ENCODE results near the gene MYOD1.

MYOD1 gene

DNA sequence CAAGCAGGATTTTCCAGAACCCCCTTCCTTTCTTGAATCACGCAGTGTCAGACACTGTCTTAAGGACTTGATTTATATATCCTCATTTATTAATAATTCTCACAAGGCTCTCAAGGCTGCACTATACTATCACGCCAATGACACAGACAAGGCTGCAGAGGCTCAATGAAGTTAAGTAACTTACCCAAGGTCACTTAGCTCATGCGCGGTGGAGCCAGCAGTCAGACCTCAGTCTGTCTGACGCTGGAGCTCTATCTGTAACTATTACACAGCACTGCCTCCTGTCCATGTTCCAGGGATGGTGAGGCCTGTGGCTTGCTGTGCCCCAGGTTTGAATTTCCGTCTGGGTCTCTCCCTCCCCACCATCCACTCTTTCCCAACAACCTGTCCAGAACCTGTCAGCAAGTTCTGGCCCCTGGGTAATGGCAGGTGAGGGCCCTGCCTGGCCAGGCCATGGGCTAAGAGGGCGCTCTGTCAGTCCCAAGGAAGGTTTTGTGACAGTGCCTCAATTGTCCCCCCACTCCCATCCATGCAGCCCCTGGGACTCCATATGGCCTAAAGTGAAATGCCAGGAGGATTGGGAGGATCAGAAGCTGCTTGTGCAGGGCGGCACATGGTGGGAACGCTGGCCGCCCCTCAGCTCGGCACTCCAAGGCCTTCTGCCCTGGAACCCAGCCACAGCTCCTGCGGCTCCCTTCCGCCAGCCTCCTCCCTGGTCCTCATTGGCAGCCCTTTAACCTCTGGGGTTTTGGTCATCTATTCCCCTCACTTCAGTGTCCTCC is 23.8 kb downstream of the MYOD1 start:
- in situ Hi-C loops (cut with MboI; ENCODE audit: low sequenced_read_pairs, unreplicated experiment) = no loop called here
- TF ChIP-seq, protein P1, sequence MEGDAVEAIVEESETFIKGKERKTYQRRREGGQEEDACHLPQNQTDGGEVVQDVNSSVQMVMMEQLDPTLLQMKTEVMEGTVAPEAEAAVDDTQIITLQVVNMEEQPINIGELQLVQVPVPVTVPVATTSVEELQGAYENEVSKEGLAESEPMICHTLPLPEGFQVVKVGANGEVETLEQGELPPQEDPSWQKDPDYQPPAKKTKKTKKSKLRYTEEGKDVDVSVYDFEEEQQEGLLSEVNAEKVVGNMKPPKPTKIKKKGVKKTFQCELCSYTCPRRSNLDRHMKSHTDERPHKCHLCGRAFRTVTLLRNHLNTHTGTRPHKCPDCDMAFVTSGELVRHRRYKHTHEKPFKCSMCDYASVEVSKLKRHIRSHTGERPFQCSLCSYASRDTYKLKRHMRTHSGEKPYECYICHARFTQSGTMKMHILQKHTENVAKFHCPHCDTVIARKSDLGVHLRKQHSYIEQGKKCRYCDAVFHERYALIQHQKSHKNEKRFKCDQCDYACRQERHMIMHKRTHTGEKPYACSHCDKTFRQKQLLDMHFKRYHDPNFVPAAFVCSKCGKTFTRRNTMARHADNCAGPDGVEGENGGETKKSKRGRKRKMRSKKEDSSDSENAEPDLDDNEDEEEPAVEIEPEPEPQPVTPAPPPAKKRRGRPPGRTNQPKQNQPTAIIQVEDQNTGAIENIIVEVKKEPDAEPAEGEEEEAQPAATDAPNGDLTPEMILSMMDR (IDR thresholded peaks at IDR 0.05; ENCODE audit: borderline replicate concordance, control extremely low read depth, extremely low read depth, insufficient read depth, missing control alignments) = no peak

DNA sequence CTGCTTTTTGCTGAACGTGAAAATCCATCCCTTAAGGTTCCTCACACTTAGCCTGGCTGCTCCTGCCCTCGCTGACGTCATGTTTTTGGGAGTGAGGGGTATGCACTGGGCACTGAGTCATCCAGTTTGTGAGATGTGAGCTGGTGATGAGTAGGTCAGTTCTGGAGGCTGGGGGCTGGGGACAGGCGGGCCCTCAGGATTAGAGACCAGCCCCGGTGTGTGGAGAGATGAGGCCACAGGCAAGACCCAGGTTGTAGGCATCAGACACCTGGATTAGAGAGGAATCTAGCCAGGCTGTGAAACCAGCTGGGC is 24.4 kb downstream of the MYOD1 start:
- TF ChIP-seq, protein P1 (IDR thresholded peaks at IDR 0.05; ENCODE audit: borderline replicate concordance, control extremely low read depth, extremely low read depth, insufficient read depth, missing control alignments) = no peak
- no peak for DNase-seq (ENCODE audit: low spot score)
- in situ Hi-C loops (cut with MboI; ENCODE audit: low sequenced_read_pairs, unreplicated experiment) = no loop called here

More for the DNA sequence above, 23.8 kb downstream of the MYOD1 start:
- DNase-seq (ENCODE audit: low spot score) = no peak

DNA sequence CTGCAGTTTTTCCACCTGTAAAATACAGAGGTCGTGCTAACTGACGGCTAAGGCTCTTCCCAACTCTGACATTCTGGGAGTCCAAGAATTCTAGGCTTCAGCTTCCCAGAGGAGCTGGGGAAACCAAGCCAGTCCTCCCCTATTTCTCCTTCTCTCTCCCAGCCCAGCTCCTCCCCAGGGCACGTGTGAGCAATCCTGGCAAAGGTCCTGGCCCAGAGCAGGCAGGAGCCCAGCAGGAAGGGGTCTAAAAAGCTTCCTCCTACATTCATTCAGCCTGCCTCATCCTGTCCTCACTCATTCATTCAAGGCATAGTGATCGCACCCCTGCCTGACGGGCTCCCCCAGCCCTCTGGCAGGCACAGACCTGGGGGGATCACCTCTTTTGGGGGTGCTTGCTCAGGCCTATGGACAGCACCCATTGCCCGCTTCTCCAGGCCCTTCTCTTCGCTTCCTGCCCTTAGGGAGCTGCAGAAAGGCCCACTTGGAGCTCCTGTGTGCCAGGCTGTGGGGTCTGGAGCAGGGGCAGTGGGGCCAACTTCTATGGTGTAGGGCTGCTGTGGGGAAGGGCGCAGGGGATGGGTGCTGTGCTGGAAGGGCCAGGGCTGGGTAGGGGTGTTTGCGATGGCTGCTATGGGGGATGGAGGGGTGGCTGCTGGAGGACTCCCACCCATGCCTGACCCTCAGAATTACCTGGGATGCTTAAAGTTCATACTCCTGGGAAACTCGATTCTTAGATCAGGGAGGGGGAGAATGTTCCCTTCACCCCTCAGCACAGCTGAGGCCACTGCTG is 25.0 kb downstream of the MYOD1 start:
- DNase-seq (ENCODE audit: low spot score) = no peak
- TF ChIP-seq, protein P1 (IDR thresholded peaks at IDR 0.05; ENCODE audit: borderline replicate concordance, control extremely low read depth, extremely low read depth, insufficient read depth, missing control alignments) = no peak
- in situ Hi-C loops (cut with MboI; ENCODE audit: low sequenced_read_pairs, unreplicated experiment) = no loop called here

DNA sequence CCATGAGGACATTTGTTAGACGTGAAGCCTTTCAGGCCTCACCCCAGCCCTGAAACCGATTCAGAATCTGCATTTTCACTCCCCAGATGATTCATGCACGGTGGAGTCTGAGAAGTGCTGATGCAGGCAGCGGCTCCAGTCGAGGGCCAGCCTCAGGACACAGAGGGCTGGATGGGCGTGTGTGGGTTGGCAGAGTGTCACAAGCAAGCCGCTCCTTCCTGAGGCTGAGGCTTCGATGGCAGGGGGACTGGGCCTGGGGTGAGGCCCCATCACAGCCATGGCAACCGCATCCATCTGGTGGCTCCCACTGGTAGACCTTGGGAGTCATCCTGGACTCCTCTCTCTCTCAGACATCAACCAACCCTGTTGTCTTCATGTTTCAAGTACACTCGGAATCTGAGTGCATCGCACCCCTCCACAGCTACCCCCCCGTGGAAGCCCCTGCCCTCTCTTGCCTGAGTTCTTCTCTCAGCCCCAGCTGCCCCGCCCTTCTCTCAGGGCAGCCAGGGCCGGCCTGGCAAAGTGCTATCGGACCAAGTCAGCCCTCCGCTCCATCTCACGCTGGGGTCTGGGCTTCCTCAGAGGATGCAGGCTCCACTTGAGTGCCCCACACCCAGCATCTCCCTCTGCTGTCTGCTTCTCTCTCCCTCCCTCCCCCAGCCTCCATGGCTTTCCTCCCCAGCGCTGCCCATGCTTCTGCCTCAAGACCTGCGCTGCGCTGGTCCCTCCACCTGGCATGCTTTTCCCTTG is 25.8 kb downstream of the MYOD1 start:
- in situ Hi-C loops (cut with MboI; ENCODE audit: low sequenced_read_pairs, unreplicated experiment) = no loop called here
- TF ChIP-seq, protein P1 (IDR thresholded peaks at IDR 0.05; ENCODE audit: borderline replicate concordance, control extremely low read depth, extremely low read depth, insufficient read depth, missing control alignments) = no peak
- DNase-seq (ENCODE audit: low spot score) = no peak

DNA sequence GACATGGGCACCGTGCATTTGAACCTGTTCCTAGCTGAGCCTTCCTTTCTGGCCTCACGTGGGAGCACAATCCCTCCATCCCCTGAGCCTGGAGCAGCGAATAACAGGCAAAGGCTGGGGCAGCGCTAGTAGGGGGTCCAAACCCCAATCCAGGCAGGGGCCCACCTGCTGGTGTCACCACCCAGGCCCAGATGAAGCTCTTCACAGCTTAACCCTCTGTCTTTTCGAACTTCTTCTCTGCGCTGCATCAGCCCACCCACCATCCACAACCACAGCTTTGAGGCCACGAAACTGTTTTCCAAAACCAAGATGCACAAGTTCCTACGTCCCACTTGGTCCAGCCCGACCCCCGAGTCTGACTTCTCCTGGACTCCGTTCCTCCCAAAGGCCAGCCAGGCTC is 26.7 kb downstream of the MYOD1 start:
- no peak for DNase-seq (ENCODE audit: low spot score)
- in situ Hi-C loops (cut with MboI; ENCODE audit: low sequenced_read_pairs, unreplicated experiment) = no loop called here
- TF ChIP-seq, protein P1 (IDR thresholded peaks at IDR 0.05; ENCODE audit: borderline replicate concordance, control extremely low read depth, extremely low read depth, insufficient read depth, missing control alignments) = no peak

DNA sequence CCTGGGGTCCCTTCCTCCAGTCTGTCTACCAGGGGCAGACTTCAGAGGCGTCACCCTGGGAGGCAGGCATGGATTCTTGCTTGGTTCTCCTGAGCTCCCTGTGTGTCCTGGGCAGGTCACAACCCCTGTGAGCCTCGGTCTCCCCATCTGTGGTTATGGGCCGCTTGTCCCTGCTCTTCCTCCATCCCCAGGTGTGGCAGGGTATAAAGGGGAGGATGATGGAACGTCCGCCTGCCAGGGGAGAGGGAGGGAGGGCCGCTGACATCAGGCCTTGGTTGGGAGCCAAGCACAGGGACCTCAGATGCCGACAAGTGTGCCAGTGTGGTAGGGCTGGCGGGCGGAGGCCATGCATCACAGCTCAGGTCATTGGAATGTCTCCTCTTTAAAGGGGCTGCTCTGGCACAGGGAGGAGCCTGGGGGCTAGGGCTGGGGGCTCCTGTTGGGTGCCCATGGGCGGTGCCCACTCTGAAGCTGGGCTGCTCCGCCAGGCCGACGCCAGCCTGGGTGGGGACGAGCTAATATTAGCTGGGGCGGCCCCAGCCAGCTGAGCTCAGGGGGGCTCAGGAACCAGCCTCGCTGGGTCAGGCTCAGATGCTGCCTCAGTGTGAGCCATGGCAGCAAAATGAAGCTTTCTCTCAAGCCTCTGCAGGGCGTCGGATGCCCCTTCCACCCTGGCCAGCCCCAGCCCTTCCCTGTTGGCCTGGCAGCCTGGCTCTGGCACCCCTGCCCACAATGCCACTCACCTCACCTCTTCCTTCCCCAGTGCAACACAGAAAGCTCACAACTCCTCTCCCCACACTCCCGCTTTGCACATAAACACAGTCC is 28.0 kb downstream of the MYOD1 start:
- in situ Hi-C loops (cut with MboI; ENCODE audit: low sequenced_read_pairs, unreplicated experiment) = no loop called here
- TF ChIP-seq, protein P1 (IDR thresholded peaks at IDR 0.05; ENCODE audit: borderline replicate concordance, control extremely low read depth, extremely low read depth, insufficient read depth, missing control alignments) = no peak
- no peak for DNase-seq (ENCODE audit: low spot score)

All from GM13976 (cell line).